ENCODE measurements around the gene NAA15. TPM values are rescaled to one million over a fixed set of nuclear protein-coding genes. Genes with fewer than 3 reads are reported as not detected.
A peak's percentile ranks its signal among the peaks of the same experiment; 100 is the strongest.

Gene NAA15
- total RNA-seq, 1 donor from 2014 or later = 52.8 TPM

DNA sequence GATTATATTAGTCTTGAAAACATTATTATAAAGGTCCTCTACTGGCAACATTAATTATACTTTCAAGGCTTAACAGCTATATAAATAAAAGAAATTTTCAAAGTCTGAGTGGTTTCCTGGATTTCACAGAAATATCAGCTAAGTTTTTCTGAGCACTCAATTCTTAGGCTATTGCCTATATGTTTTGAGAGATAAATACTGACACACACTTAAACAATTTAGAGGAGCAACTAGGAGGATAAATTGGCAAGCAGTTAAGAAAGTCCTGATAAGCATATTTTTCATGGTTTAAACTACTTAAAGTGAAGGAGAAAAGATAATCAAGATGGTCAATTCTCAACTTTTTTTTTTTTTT lies 18.6 kb upstream of the NAA15 start:
- Mint-ChIP-seq H3K4me1 (ENCODE audit: low read depth) (peaks cover 3% of the 10 kb centered on the region), H3K27me3 (peaks cover 42% of the 10 kb centered on the region), H3K9me3 (ENCODE audit: low read depth) (peaks cover 4% of the 10 kb centered on the region), H3K36me3 (ENCODE audit: insufficient read depth) (peaks cover 4% of the 10 kb centered on the region), H3K4me3 (ENCODE audit: low read depth) (no peak overlapping the region), H3K27ac (no peak overlapping the region)
- DNase-seq (ENCODE audit: low spot score, unreplicated experiment) = no peak
- TF ChIP-seq, protein P1, sequence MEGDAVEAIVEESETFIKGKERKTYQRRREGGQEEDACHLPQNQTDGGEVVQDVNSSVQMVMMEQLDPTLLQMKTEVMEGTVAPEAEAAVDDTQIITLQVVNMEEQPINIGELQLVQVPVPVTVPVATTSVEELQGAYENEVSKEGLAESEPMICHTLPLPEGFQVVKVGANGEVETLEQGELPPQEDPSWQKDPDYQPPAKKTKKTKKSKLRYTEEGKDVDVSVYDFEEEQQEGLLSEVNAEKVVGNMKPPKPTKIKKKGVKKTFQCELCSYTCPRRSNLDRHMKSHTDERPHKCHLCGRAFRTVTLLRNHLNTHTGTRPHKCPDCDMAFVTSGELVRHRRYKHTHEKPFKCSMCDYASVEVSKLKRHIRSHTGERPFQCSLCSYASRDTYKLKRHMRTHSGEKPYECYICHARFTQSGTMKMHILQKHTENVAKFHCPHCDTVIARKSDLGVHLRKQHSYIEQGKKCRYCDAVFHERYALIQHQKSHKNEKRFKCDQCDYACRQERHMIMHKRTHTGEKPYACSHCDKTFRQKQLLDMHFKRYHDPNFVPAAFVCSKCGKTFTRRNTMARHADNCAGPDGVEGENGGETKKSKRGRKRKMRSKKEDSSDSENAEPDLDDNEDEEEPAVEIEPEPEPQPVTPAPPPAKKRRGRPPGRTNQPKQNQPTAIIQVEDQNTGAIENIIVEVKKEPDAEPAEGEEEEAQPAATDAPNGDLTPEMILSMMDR (IDR thresholded peaks at IDR 0.05; ENCODE audit: unreplicated experiment) = no peak

DNA sequence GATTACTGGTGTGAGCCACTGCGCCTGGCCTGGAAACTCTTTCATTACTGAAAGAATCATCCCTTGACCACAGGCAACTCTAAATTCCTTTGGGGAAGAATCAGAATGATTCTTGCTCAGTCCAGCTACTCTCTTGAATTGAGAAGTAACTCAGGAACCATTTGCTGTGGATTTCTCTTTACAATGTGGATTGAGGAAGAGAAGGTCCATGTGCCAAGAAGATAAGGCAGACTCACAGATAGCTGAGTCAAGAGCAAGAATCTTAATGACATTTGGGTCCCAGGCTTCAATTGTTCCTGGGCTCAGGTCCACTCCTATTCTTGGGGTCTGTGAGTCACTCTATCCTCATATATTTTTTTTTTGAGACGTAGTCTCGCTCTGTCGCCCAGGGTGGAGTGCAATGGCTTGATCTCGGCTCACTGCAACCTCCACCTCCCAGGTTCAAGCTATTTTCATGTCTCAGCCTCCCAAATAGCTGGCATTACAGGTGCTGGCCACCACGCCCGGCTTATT lies 15.1 kb upstream of the NAA15 start:
- Mint-ChIP-seq H3K9me3 (ENCODE audit: low read depth) (peaks cover 4% of the 10 kb centered on the region), H3K27me3 (peaks cover 8% of the 10 kb centered on the region), H3K27ac (no peak overlapping the region), H3K4me3 (ENCODE audit: low read depth) (no peak overlapping the region), H3K4me1 (ENCODE audit: low read depth) (no peaks in the 10 kb centered on the region), H3K36me3 (ENCODE audit: insufficient read depth) (peaks cover 10% of the 10 kb centered on the region)
- TF ChIP-seq, protein P1 (IDR thresholded peaks at IDR 0.05; ENCODE audit: unreplicated experiment) = no peak
- DNase-seq (ENCODE audit: low spot score, unreplicated experiment) = no peak

DNA sequence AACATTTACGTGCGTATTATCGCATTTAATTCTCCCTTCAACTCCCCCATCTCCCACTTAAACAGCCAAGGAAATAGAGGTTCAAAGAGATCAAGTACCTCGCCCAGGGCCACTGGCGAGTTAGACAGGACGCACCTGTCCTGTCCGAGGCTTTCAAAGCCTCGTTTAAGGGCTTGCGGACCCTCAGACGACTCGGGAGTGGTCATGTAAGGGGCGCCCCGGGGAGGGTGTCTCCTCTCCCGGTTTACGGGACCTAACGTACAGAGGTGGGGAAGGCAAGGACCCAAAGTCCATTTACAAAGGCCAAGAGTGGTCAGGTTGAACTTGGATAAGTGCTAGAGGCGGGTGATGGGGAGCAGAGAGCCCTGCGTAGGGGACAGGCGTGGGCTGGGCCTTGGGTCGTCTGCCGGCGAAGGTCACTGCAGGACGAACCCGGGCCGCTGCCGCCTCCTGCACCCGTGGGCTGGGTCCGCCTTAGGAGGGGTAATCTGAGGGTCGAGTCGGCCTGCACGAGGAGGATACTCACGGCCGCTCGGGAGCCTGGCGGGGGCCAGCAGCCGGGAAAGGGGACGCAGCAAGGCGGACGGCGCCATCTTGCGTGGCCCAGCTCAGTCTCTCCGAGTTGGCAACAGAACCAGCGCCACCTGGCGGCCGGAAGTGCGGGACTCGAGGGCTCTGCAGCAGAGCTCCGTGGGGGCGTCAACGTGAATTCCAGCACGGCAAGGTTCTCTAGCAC lies 5.9 kb upstream of the NAA15 start:
- TF ChIP-seq, protein P1 (IDR thresholded peaks at IDR 0.05; ENCODE audit: unreplicated experiment) = peak; percentile 98
- H3K4me3 Mint-ChIP-seq (ENCODE audit: low read depth) = peak overlapping the region; percentile 99

DNA sequence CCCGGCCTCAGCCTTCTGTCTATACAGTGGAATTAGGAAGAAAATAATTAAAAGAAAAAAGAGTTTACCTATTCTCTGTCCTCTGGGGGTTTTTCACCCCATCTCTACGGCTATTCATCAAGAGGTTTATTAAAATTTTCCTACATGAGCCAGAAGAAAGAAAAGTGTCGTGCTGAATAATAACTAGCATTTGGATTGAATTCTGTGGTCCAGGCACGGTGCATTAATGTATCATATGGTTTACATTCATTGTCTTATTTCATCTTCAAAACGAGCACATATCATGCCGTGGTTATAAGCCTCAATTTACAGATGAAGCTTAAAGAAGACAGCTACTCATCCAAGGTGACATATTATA lies 5.4 kb upstream of the NAA15 start:
- Mint-ChIP-seq H3K4me1 (ENCODE audit: low read depth) (peaks cover 20% of the 10 kb centered on the region), H3K27me3 (no peaks in the 10 kb centered on the region), H3K9me3 (ENCODE audit: low read depth) (no peaks in the 10 kb centered on the region), H3K27ac (peak overlapping the region; percentile 99), H3K36me3 (ENCODE audit: insufficient read depth) (peaks cover 8% of the 10 kb centered on the region), H3K4me3 (ENCODE audit: low read depth) (peak overlapping the region; percentile 99)
- TF ChIP-seq, protein P1 (IDR thresholded peaks at IDR 0.05; ENCODE audit: unreplicated experiment) = no peak
- DNase-seq (ENCODE audit: low spot score, unreplicated experiment) = no peak

More for the DNA sequence above, 5.9 kb upstream of the NAA15 start:
- Mint-ChIP-seq H3K27ac (peak overlapping the region; percentile 99), H3K4me1 (ENCODE audit: low read depth) (peaks cover 16% of the 10 kb centered on the region), H3K27me3 (no peaks in the 10 kb centered on the region), H3K36me3 (ENCODE audit: insufficient read depth) (peaks cover 9% of the 10 kb centered on the region), H3K9me3 (ENCODE audit: low read depth) (no peaks in the 10 kb centered on the region)
- peak; percentile 98 for DNase-seq (ENCODE audit: low spot score, unreplicated experiment)

DNA sequence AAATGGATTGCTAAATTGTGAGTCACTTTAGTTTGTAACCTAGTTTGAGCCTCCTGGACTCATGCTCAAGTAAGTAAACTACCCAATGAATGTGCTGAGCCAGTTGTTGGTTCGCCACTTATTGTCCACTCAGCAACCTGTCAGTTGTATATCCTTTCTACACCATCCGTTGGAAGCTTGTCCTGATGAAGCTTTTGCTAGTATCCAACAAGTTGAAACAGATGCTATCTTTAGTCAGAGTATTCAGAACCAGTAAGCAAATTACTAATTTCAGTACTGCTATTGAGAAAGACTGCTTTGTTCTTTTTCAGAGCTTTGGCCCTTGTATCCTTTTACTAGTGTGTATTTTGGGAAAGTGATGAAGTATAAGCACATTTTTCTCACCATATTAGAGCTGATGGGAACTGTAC lies 4.3 kb upstream of the NAA15 start:
- peaks cover 7% of the 10 kb centered on the region for H3K36me3 Mint-ChIP-seq (ENCODE audit: insufficient read depth)
- no peak for DNase-seq (ENCODE audit: low spot score, unreplicated experiment)
- TF ChIP-seq, protein P1 (IDR thresholded peaks at IDR 0.05; ENCODE audit: unreplicated experiment) = no peak
- H3K9me3 Mint-ChIP-seq (ENCODE audit: low read depth) = no peaks in the 10 kb centered on the region
- H3K27ac Mint-ChIP-seq = no peak overlapping the region
- no peak overlapping the region for H3K4me3 Mint-ChIP-seq (ENCODE audit: low read depth)
- H3K4me1 Mint-ChIP-seq (ENCODE audit: low read depth) = peaks cover 20% of the 10 kb centered on the region
- no peaks in the 10 kb centered on the region for H3K27me3 Mint-ChIP-seq

Measured in progenitor cell of endocrine pancreas (in vitro differentiated cells).